IPS-20b (cell line): Measurements from ENCODE around the gene DNAH6.
"Not testable (repeated sequence)": the region's sequence is repeated elsewhere in the genome, so short reads cannot be mapped to it uniquely, and the experiment has no call there.

Experiments
- H3K27ac ChIP-seq: one replicate; pipeline ENCODE4 v1.5.1; 2013; ENCODE audit warnings: low read length
- H3K27me3 ChIP-seq: 2 replicates; pipeline ENCODE4 v1.6.1; 2013; ENCODE audit warnings: mild to moderate bottlenecking, low read length, inconsistent platforms; ENCODE audit not compliant: insufficient read depth
- H3K36me3 ChIP-seq: 2 replicates; pipeline ENCODE4 v1.6.1; 2013; ENCODE audit warnings: low read depth, mild to moderate bottlenecking, inconsistent platforms, low read length, moderate library complexity; ENCODE audit not compliant: insufficient read depth
- H3K4me1 ChIP-seq: 2 replicates; pipeline ENCODE4 v1.6.1; 2013; ENCODE audit warnings: mild to moderate bottlenecking, control low read depth, inconsistent platforms, low read length, moderate library complexity; ENCODE audit not compliant: insufficient read depth
- H3K4me3 ChIP-seq: 2 replicates; pipeline ENCODE4 v1.5.1; 2013; ENCODE audit warnings: mild to moderate bottlenecking, low read length, inconsistent platforms
- H3K9ac ChIP-seq: 2 replicates; pipeline ENCODE4 v1.6.1; 2013; ENCODE audit warnings: low read depth, mild to moderate bottlenecking, inconsistent platforms, low read length, moderate library complexity
- H3K9me3 ChIP-seq: 2 replicates; pipeline ENCODE4 v1.6.1; 2013; ENCODE audit warnings: mild to moderate bottlenecking, low read depth, low read length, inconsistent platforms; ENCODE audit not compliant: insufficient read depth

DNAH6 gene

GRCh38 chr2:84868327-84868726 is 352.0 kb downstream of the DNAH6 start:
- not testable (repeated sequence) for H3K4me1 ChIP-seq, H3K27ac ChIP-seq, H3K9ac ChIP-seq, H3K27me3 ChIP-seq, H3K9me3 ChIP-seq, H3K36me3 ChIP-seq, H3K4me3 ChIP-seq
